ENCODE measurements around the gene ZBTB11.
"Not testable (repeated sequence)": the region's sequence is repeated elsewhere in the genome, so short reads cannot be mapped to it uniquely, and the experiment has no call there.

- not testable (repeated sequence) for TF ChIP-seq CTCF, POLR2A (IDR thresholded peaks at IDR 0.05)
Observed at GRCh38 chr3:101613014-101613413, 63.9 kb downstream of the ZBTB11 start.
